ENCODE data around the gene FSIP1. TPM values are rescaled to one million over a fixed set of nuclear protein-coding genes. Genes with fewer than 3 reads are reported as not detected.

FSIP1 gene
- total and polyA plus RNA-seq, 4 donors = 3.6 to 7.3 (median 5.1) TPM

DNA sequence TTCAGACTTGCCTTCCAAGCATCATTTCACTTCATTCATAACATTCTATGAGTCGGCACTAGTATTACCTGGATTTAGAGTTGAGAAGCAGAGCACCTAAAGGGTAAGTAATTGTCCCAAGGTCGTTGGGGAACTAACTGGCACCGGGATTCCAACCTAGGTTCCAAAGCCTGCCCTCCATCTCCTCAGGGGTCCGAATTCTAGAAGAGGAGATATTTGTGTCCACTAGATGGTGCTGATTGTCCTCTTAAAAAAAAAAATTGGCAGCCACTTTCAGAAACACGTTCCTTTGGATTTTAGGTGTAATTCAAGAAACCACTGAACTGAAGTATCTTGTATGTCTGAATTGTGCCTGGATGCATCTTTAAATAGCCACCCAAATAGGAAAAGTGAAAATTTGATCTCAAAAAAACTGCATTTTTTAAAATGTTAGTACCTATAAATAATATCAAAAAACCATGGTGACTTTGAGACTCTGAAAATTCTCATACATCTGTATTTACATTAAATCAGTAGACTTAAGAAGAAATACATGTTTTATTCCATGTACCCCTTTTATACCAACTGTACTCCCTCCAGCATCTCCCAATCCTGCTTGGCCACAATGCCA is 3.9 kb upstream of the FSIP1 start:
- Histone ChIP-seq H3K27ac (ENCODE audit: low read depth, low read length) (no peak overlapping the region), H3K4me1 (ENCODE audit: control insufficient read depth, insufficient read depth, low read length) (no peaks in the 10 kb centered on the region), H3K4me3 (ENCODE audit: low read depth, low read length) (no peak overlapping the region), H3K36me3 (ENCODE audit: control insufficient read depth, insufficient read depth, low read length) (no peaks in the 10 kb centered on the region), H3K9me3 (ENCODE audit: control insufficient read depth, insufficient read depth, low read length) (no peaks in the 10 kb centered on the region), H3K27me3 (ENCODE audit: control insufficient read depth, insufficient read depth, low read length) (no peaks in the 10 kb centered on the region)
- WGBS (ENCODE audit: insufficient coverage) = 0% methylated on average over 1 of the region's 5 CpGs
- DNase-seq (ENCODE audit: low read depth in 4 of 6, low spot score in 6 of 6) = peak in 5 of 6 donors; percentile 56 to 95 (median 68)

DNA sequence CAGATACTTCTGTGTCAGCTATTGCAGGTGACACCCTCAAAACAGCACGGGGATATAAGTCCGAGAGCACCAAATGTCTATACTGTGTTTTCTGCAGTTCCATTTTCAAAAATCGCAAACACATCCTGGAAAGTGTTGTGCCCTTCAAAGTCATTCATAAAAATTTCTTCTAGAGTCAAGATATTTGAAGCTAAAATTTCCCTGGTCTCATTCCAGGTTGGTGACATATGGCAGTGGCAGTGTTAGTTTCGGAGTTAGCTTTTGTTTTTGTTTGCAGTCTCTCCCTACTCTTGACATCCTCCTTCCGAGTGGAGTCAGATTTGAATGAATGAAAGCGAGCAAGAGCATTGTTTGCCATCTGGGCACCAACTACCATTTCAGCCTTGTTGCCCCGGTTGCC is 3.2 kb upstream of the FSIP1 start:
- peak in 2 of 6 donors; percentile 56 for DNase-seq (ENCODE audit: low read depth in 4 of 6, low spot score in 6 of 6)
- Histone ChIP-seq H3K9me3 (ENCODE audit: control insufficient read depth, insufficient read depth, low read length) (no peaks in the 10 kb centered on the region), H3K36me3 (ENCODE audit: control insufficient read depth, insufficient read depth, low read length) (no peaks in the 10 kb centered on the region), H3K4me1 (ENCODE audit: control insufficient read depth, insufficient read depth, low read length) (no peaks in the 10 kb centered on the region), H3K4me3 (ENCODE audit: low read depth, low read length) (no peak overlapping the region), H3K27me3 (ENCODE audit: control insufficient read depth, insufficient read depth, low read length) (no peaks in the 10 kb centered on the region), H3K27ac (ENCODE audit: low read depth, low read length) (no peak overlapping the region)
- WGBS (ENCODE audit: insufficient coverage) = 38% methylated on average over 4 of the region's 7 CpGs

DNA sequence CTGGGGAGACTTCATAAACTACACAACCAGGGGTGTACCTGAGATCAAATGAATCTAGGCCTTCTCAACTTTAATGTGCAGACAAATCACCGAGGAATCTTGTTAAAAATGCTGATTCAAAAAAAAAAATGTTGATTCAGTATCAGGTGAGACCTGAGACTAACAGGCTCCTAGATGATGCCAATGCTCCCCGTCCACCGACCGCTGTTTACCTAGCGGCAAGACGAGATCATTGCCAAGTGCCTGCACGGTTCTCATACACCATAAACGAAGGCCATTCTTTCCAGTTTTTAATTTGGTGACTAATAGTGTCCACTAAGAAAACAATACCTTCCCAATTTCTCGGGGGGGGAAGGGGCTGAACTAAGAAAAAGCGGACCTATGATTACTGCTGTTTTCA is 2.5 kb upstream of the FSIP1 start:
- Histone ChIP-seq H3K27ac (ENCODE audit: low read depth, low read length) (no peak overlapping the region), H3K9me3 (ENCODE audit: control insufficient read depth, insufficient read depth, low read length) (no peaks in the 10 kb centered on the region), H3K36me3 (ENCODE audit: control insufficient read depth, insufficient read depth, low read length) (no peaks in the 10 kb centered on the region), H3K27me3 (ENCODE audit: control insufficient read depth, insufficient read depth, low read length) (no peaks in the 10 kb centered on the region), H3K4me1 (ENCODE audit: control insufficient read depth, insufficient read depth, low read length) (no peaks in the 10 kb centered on the region), H3K4me3 (ENCODE audit: low read depth, low read length) (no peak overlapping the region)
- WGBS (ENCODE audit: insufficient coverage) = 40% methylated on average over 1 of the region's 10 CpGs
- DNase-seq (ENCODE audit: low read depth in 4 of 6, low spot score in 6 of 6) = peak in 1 of 6 donors; percentile 47

DNA sequence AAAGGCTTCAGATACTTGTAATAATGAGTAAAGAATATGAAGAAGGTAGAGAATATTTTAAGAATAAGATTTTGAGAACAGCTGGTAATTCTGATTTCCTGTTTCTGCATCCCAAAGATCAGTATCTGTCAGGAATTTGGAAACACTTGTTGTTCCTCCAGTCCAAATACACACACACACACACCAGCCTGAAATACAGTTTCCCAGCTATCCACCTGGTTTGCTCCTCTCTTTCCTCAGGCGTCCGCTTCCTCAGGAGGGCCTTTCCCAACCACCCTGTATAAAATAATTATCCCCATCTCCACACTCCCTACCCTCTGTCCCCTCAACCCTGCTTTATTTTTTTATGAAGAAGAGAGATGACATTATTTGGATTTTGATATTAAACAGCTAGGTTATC is 2.0 kb upstream of the FSIP1 start:
- H3K36me3 ChIP-seq (ENCODE audit: control insufficient read depth, insufficient read depth, low read length) = no peaks in the 10 kb centered on the region
- no peak overlapping the region for H3K27ac ChIP-seq (ENCODE audit: low read depth, low read length)
- no peaks in the 10 kb centered on the region for H3K27me3 ChIP-seq (ENCODE audit: control insufficient read depth, insufficient read depth, low read length)
- no peak overlapping the region for H3K4me3 ChIP-seq (ENCODE audit: low read depth, low read length)
- H3K9me3 ChIP-seq (ENCODE audit: control insufficient read depth, insufficient read depth, low read length) = no peaks in the 10 kb centered on the region
- no CpG with 5 or more reads among the region's 2 CpGs for WGBS (ENCODE audit: insufficient coverage)
- DNase-seq (ENCODE audit: low read depth in 4 of 6, low spot score in 6 of 6) = no peak
- H3K4me1 ChIP-seq (ENCODE audit: control insufficient read depth, insufficient read depth, low read length) = no peaks in the 10 kb centered on the region

DNA sequence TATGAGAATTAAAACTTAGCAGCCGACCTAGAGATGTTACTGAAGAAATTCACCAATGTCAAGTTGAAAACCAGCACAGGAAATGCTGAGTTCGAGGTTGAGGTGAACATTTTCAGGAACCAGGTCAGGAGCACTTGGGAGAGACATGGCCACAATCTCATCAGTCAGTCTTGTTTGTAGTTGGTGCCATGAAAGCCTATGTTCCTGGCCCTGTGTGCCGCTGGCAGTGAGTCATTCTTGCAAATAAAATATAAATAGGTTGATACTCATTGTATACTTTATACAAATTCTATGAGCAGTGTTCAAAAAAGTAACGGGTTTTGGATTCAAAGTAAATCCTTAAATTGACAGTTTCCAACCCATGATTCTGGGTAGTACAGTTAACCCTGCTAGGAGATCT is 1.5 kb upstream of the FSIP1 start:
- H3K27me3 ChIP-seq (ENCODE audit: control insufficient read depth, insufficient read depth, low read length) = no peaks in the 10 kb centered on the region
- DNase-seq (ENCODE audit: low read depth in 4 of 6, low spot score in 6 of 6) = no peak
- H3K9me3 ChIP-seq (ENCODE audit: control insufficient read depth, insufficient read depth, low read length) = no peaks in the 10 kb centered on the region
- 81% methylated on average over 2 of the region's 4 CpGs for WGBS (ENCODE audit: insufficient coverage)
- no peaks in the 10 kb centered on the region for H3K4me1 ChIP-seq (ENCODE audit: control insufficient read depth, insufficient read depth, low read length)
- H3K4me3 ChIP-seq (ENCODE audit: low read depth, low read length) = no peak overlapping the region
- H3K27ac ChIP-seq (ENCODE audit: low read depth, low read length) = no peak overlapping the region
- no peaks in the 10 kb centered on the region for H3K36me3 ChIP-seq (ENCODE audit: control insufficient read depth, insufficient read depth, low read length)

DNA sequence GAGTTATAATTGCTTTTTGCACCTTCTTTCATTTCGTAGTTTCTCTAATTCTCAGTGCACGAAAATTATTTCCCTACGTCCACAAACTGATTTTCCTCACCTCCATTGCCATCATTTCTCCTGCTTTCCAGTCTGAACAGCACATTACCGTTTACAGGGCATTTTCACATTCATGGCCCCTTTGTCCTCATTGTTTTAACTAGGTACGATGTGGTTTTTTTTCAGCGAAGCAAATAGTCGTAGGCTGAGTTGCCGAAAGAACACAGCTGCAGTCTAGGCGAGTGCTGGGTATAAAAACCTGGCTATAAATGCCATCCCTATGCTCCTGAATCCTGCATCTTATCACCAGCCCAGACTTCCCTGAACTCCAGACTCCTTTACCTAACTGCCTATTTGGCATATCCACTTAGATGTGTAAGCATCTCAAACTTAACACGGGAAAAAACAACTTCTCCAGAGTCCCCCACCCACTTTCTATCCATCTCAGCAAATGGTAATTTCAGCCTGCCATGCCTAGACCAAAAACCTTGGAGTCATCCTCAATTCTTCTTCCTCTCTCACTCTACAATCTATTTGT is 691 bp upstream of the FSIP1 start:
- Histone ChIP-seq H3K4me3 (ENCODE audit: low read depth, low read length) (peak overlapping the region; percentile 62), H3K4me1 (ENCODE audit: control insufficient read depth, insufficient read depth, low read length) (no peaks in the 10 kb centered on the region), H3K27me3 (ENCODE audit: control insufficient read depth, insufficient read depth, low read length) (no peaks in the 10 kb centered on the region), H3K9me3 (ENCODE audit: control insufficient read depth, insufficient read depth, low read length) (no peaks in the 10 kb centered on the region), H3K27ac (ENCODE audit: low read depth, low read length) (peak overlapping the region; percentile 92), H3K36me3 (ENCODE audit: control insufficient read depth, insufficient read depth, low read length) (no peaks in the 10 kb centered on the region)
- DNase-seq (ENCODE audit: low read depth in 4 of 6, low spot score in 6 of 6) = peak in 2 of 6 donors; percentile 30 to 52
- under 1% methylated on average over 10 of the region's 10 CpGs for WGBS (ENCODE audit: insufficient coverage)

DNA sequence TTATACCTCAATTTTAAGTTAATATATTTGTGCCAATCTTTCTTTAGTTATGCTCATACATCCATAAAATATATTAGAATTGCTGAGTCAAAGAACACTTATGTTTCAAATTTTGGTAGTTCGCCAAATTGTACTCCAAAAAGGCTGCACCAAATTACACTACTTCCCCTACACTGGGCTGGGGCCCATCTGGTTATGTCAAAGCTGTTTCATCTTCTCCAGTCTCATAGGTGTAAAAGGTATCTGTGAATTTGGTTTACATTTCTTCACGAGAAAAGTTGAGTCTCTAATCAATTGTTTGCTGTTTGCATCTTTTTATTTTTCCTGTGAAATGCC is 706 bp downstream of the FSIP1 start:
- DNase-seq (ENCODE audit: low read depth in 4 of 6, low spot score in 6 of 6) = no peak
- H3K9me3 ChIP-seq (ENCODE audit: control insufficient read depth, insufficient read depth, low read length) = no peaks in the 10 kb centered on the region
- WGBS (ENCODE audit: insufficient coverage) = 11% methylated on average over 1 of the region's 2 CpGs
- no peaks in the 10 kb centered on the region for H3K36me3 ChIP-seq (ENCODE audit: control insufficient read depth, insufficient read depth, low read length)
- no peaks in the 10 kb centered on the region for H3K27me3 ChIP-seq (ENCODE audit: control insufficient read depth, insufficient read depth, low read length)
- H3K4me3 ChIP-seq (ENCODE audit: low read depth, low read length) = peak overlapping the region; percentile 50
- H3K4me1 ChIP-seq (ENCODE audit: control insufficient read depth, insufficient read depth, low read length) = no peaks in the 10 kb centered on the region
- peak overlapping the region; percentile 55 for H3K27ac ChIP-seq (ENCODE audit: low read depth, low read length)

DNA sequence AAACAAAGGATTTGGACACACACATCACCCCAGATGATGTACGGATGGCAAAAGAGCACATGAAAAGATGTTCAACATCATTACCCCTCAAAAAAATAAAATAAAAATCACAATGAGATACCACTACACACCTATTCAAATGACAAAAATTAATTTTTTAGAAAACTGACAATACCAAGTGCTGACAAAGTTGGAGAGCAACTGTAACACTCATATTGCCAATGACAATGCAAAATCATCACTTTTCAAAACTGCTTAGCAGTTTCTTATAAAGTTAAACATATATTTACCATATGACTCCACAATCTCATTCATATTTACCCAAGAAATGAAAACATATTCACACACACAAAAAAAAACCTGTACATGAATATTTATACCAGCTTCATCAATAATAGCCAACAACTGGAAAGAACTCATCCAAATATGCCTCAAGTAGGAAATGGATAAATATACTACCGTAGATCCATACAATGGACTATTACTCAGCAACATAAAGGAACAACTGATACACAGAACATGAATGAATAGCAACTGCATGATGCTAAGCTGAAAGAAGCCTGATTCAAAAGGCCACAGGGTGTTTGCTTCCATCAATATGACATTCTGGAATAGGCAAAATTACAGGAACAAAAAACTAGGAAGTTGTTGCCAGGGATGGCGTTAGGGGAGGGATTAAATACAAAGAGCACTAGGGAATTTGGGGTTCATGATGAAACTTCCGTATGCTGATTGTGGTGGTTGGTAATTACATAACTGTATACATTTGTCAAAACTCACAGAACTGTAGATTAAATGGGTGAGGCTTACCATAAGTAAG is 1.3 kb downstream of the FSIP1 start:
- no peaks in the 10 kb centered on the region for H3K9me3 ChIP-seq (ENCODE audit: control insufficient read depth, insufficient read depth, low read length)
- DNase-seq (ENCODE audit: low read depth in 4 of 6, low spot score in 6 of 6) = no peak
- H3K27me3 ChIP-seq (ENCODE audit: control insufficient read depth, insufficient read depth, low read length) = no peaks in the 10 kb centered on the region
- no peaks in the 10 kb centered on the region for H3K4me1 ChIP-seq (ENCODE audit: control insufficient read depth, insufficient read depth, low read length)
- no peak overlapping the region for H3K27ac ChIP-seq (ENCODE audit: low read depth, low read length)
- no peaks in the 10 kb centered on the region for H3K36me3 ChIP-seq (ENCODE audit: control insufficient read depth, insufficient read depth, low read length)
- 92% methylated on average over 2 of the region's 4 CpGs for WGBS (ENCODE audit: insufficient coverage)
- H3K4me3 ChIP-seq (ENCODE audit: low read depth, low read length) = peak overlapping the region; percentile 50

DNA sequence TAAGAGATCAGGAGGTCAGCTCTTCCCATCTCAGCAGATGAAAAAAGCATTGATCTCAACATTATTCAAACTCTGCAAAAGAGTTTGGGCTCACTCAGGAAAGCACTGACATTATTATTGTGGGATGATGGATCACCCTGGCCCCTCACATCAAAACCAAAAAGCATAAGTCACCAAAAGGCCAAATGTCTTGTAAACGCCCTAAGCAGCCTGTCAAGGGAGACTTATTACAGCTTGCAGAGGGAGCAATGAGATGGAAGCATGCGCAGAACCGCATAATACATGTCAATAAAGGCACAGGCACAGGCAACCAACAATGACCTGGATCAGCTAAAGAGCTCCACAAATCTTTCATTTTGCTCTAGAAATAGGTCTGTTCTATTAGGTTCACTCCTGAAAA is 4.6 kb downstream of the FSIP1 start:
- no peaks in the 10 kb centered on the region for H3K27me3 ChIP-seq (ENCODE audit: control insufficient read depth, insufficient read depth, low read length)
- no peak overlapping the region for H3K27ac ChIP-seq (ENCODE audit: low read depth, low read length)
- no peaks in the 10 kb centered on the region for H3K4me1 ChIP-seq (ENCODE audit: control insufficient read depth, insufficient read depth, low read length)
- H3K9me3 ChIP-seq (ENCODE audit: control insufficient read depth, insufficient read depth, low read length) = no peaks in the 10 kb centered on the region
- H3K4me3 ChIP-seq (ENCODE audit: low read depth, low read length) = no peak overlapping the region
- H3K36me3 ChIP-seq (ENCODE audit: control insufficient read depth, insufficient read depth, low read length) = no peaks in the 10 kb centered on the region
- peak in 1 of 6 donors; percentile 61 for DNase-seq (ENCODE audit: low read depth in 4 of 6, low spot score in 6 of 6)
- 47% methylated on average over 2 of the region's 3 CpGs for WGBS (ENCODE audit: insufficient coverage)

DNA sequence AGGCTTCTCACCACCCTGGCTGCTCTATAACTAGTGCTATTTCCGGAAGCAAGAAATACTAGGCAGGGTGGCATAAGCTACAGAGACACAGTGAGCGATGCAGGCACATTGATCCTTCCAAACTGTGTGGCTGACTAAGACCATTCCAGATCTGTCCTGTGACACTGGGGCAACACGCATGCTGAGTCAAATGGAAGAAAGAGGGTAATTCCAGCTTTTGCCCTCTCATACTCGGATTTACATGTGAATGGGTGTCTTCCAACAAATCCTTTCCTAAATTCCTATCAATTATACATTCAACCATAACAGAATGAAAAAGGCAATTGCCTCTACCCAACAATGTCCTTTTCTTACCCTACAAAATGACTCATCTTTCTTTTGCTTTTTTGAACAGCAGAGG is 5.1 kb downstream of the FSIP1 start:
- 70% methylated on average over 3 of the region's 4 CpGs for WGBS (ENCODE audit: insufficient coverage)
- Histone ChIP-seq H3K4me1 (ENCODE audit: control insufficient read depth, insufficient read depth, low read length) (no peaks in the 10 kb centered on the region), H3K27me3 (ENCODE audit: control insufficient read depth, insufficient read depth, low read length) (no peaks in the 10 kb centered on the region), H3K36me3 (ENCODE audit: control insufficient read depth, insufficient read depth, low read length) (no peaks in the 10 kb centered on the region), H3K4me3 (ENCODE audit: low read depth, low read length) (no peak overlapping the region), H3K9me3 (ENCODE audit: control insufficient read depth, insufficient read depth, low read length) (no peaks in the 10 kb centered on the region), H3K27ac (ENCODE audit: low read depth, low read length) (no peak overlapping the region)
- no peak for DNase-seq (ENCODE audit: low read depth in 4 of 6, low spot score in 6 of 6)

Measured in spinal cord (tissue), 10 donors.